NCI-H748 treated with DMSO at 0.1 percent for 48 hours (cell line): Measurements from ENCODE around the gene OR52M1.
A peak's percentile ranks its signal among the peaks of the same experiment; 100 is the strongest.

Experiments used
- DNase-seq: peaks from one replicate; lab custom pipeline; 2025; lab: John Stamatoyannopoulos, UW

Gene OR52M1

GRCh38 chr11:4569075-4569474, 24.1 kb downstream of the OR52M1 start:
- DNase-seq = no peak

- no peak for DNase-seq
These were observed 31.9 kb downstream of the OR52M1 start for GRCh38 chr11:4576880-4577279.

GRCh38 chr11:4577761-4578160, 32.8 kb downstream of the OR52M1 start:
- peak; percentile 39 for DNase-seq

- no peak for DNase-seq
These were observed 33.6 kb downstream of the OR52M1 start for GRCh38 chr11:4578624-4579023.

GRCh38 chr11:4580124-4580523, 35.1 kb downstream of the OR52M1 start:
- no peak for DNase-seq

- DNase-seq = no peak
These were observed 36.5 kb downstream of the OR52M1 start, which contains the start of gene OR52I2 for GRCh38 chr11:4581443-4581842. TSS of gene OR52I2 (plus strand) at chr11:4581743.

GRCh38 chr11:4589017-4589416, 44.0 kb downstream of the OR52M1 start:
- DNase-seq = no peak

GRCh38 chr11:4593739-4594138, 48.7 kb downstream of the OR52M1 start, which contains the start of gene OR52I1:
TSS of gene OR52I1 (plus strand) at chr11:4594039. CDS start at chr11:4594039, 0 bp downstream.
- DNase-seq = no peak
